ENCODE measurements around the gene MAST2.
"Not testable (repeated sequence)": the region's sequence is repeated elsewhere in the genome, so short reads cannot be mapped to it uniquely, and the experiment has no call there.

Gene MAST2

GRCh38 chr1:45938029-45938428 is 134.6 kb downstream of the MAST2 start:
- no peak for DNase-seq (ENCODE audit: low read depth)

GRCh38 chr1:45942411-45942810 is 139.0 kb downstream of the MAST2 start:
- DNase-seq (ENCODE audit: low read depth) = no peak

- DNase-seq (ENCODE audit: low read depth) = no peak
These were observed 139.8 kb downstream of the MAST2 start for GRCh38 chr1:45943185-45943584.

- peak; percentile 64 for DNase-seq (ENCODE audit: low read depth)
These were observed 142.0 kb downstream of the MAST2 start for GRCh38 chr1:45945426-45945825.

- not testable (repeated sequence) for DNase-seq (ENCODE audit: low read depth)
These were observed 146.1 kb downstream of the MAST2 start for GRCh38 chr1:45949462-45949861.

- no peak for DNase-seq (ENCODE audit: low read depth)
These were observed 148.7 kb downstream of the MAST2 start for GRCh38 chr1:45952072-45952471.

GRCh38 chr1:45953934-45954847 is 150.8 kb downstream of the MAST2 start:
- peak; percentile 97 for DNase-seq (ENCODE audit: low read depth)

- peak; percentile 45 for DNase-seq (ENCODE audit: low read depth)
These were observed 154.3 kb downstream of the MAST2 start for GRCh38 chr1:45957684-45958083.

- no peak for DNase-seq (ENCODE audit: low read depth)
These were observed 154.9 kb downstream of the MAST2 start for GRCh38 chr1:45958317-45958716.

GRCh38 chr1:45960930-45961715 is 157.7 kb downstream of the MAST2 start:
- no peak for DNase-seq (ENCODE audit: low read depth)

- DNase-seq (ENCODE audit: low read depth) = not testable (repeated sequence)
These were observed 158.5 kb downstream of the MAST2 start for GRCh38 chr1:45961936-45962335.

- no peak for DNase-seq (ENCODE audit: low read depth)
These were observed 165.7 kb downstream of the MAST2 start for GRCh38 chr1:45968941-45969666.

- no peak for DNase-seq (ENCODE audit: low read depth)
These were observed 166.5 kb downstream of the MAST2 start for GRCh38 chr1:45969866-45970265.

- DNase-seq (ENCODE audit: low read depth) = no peak
These were observed 167.9 kb downstream of the MAST2 start for GRCh38 chr1:45971335-45971734.

GRCh38 chr1:45971922-45972531 is 168.6 kb downstream of the MAST2 start:
- DNase-seq (ENCODE audit: low read depth) = no peak

- no peak for DNase-seq (ENCODE audit: low read depth)
These were observed 169.2 kb downstream of the MAST2 start for GRCh38 chr1:45972621-45973020.

- no peak for DNase-seq (ENCODE audit: low read depth)
These were observed 169.7 kb downstream of the MAST2 start for GRCh38 chr1:45973121-45973520.

- DNase-seq (ENCODE audit: low read depth) = peak; percentile 28
These were observed 171.3 kb downstream of the MAST2 start for GRCh38 chr1:45974541-45975269.

GRCh38 chr1:45976623-45977022 is 173.2 kb downstream of the MAST2 start:
- no peak for DNase-seq (ENCODE audit: low read depth)

- peak; percentile 71 for DNase-seq (ENCODE audit: low read depth)
These were observed 175.8 kb downstream of the MAST2 start for GRCh38 chr1:45979074-45979777.

- DNase-seq (ENCODE audit: low read depth) = no peak
These were observed 176.4 kb downstream of the MAST2 start for GRCh38 chr1:45979778-45980176.

All from iris pigment epithelial cell (primary cell).